HEK293 (cell line): ENCODE measurements around the gene UBFD1.

Source experiments
- CTCF ChIP-seq: fragments of 450-650 bp; formaldehyde crosslinking; IDR thresholded peaks from 2 replicates; pipeline ENCODE4 v1.5.1; 2016; ENCODE audit warnings: missing biosample characterization, missing genetic modification characterization
- INSM2 ChIP-seq: fragments of 450-650 bp; formaldehyde crosslinking; IDR thresholded peaks from 2 replicates; pipeline ENCODE4 v1.5.1; 2016; ENCODE audit warnings: missing biosample characterization, missing genetic modification characterization
- TSHZ1 ChIP-seq: fragments of 450-650 bp; formaldehyde crosslinking; IDR thresholded peaks from 2 replicates; pipeline ENCODE4 v1.5.1; 2016; ENCODE audit warnings: missing biosample characterization, missing genetic modification characterization, borderline replicate concordance
- ZBTB1 ChIP-seq: fragments of 450-650 bp; formaldehyde crosslinking; IDR thresholded peaks from 2 replicates; pipeline ENCODE4 v1.5.1; 2016; ENCODE audit warnings: missing biosample characterization, missing genetic modification characterization
- ZBTB10 ChIP-seq: fragments of 450-650 bp; formaldehyde crosslinking; IDR thresholded peaks from 2 replicates; pipeline ENCODE4 v1.5.1; 2016; ENCODE audit warnings: missing biosample characterization, missing genetic modification characterization
- ZBTB26 ChIP-seq: fragments of 450-650 bp; formaldehyde crosslinking; optimal IDR thresholded peaks from 2 replicates; pipeline ENCODE3; 2016; ENCODE audit warnings: missing biosample characterization, mild to moderate bottlenecking, missing genetic modification characterization
- ZBTB44 ChIP-seq: fragments of 450-650 bp; IDR thresholded peaks from 2 replicates; pipeline ENCODE4 v1.5.1; 2018; ENCODE audit warnings: missing biosample characterization, mild to moderate bottlenecking, missing genetic modification characterization
- ZNF174 ChIP-seq: fragments of 450-650 bp; formaldehyde crosslinking; IDR thresholded peaks from 2 replicates; pipeline ENCODE4 v1.5.0; 2017; ENCODE audit warnings: missing biosample characterization, mild to moderate bottlenecking, missing genetic modification characterization
- ZNF510 ChIP-seq: fragments of 450-650 bp; formaldehyde crosslinking; IDR thresholded peaks from 2 replicates; pipeline ENCODE4 v1.5.1; 2018; ENCODE audit warnings: mild to moderate bottlenecking, missing genetic modification characterization, missing biosample characterization; ENCODE audit not compliant: insufficient replicate concordance
- ZNF596 ChIP-seq: fragments of 450-650 bp; IDR thresholded peaks from 2 replicates; pipeline ENCODE4 v1.5.0; 2018; ENCODE audit warnings: missing biosample characterization, mild to moderate bottlenecking, missing genetic modification characterization, moderate library complexity

GRCh38 chr16:23566724-23567123 is 9.2 kb downstream of the UBFD1 start:
- TF ChIP-seq ZBTB44 (no peak), CTCF (no peak), ZNF510 (tag by site-specific recombination) (no peak), ZNF596 (tag by site-specific recombination) (no peak), INSM2 (no peak), ZBTB10 (tag by site-specific recombination) (no peak), ZBTB26 (tag by site-specific recombination) (no peak), ZNF174 (tag by site-specific recombination) (no peak), TSHZ1 (tag by site-specific recombination) (no peak), ZBTB1 (tag by site-specific recombination) (no peak)
